ENCODE data around the gene FNDC3A.

Gene FNDC3A

GRCh38 chr13:49220856-49221589 lies 245.3 kb downstream of the FNDC3A start:
- Histone ChIP-seq H3K14ac (ENCODE audit: low read length) (no peak overlapping the region), H3K9me3 (replicated peaks in 1 of 2; ENCODE audit: control insufficient read depth in 2 of 2, insufficient read depth in 1 of 2, low read depth in 1 of 2, low read length in 2 of 2) (peaks cover 2 to 19% of the 10 kb centered on the region in 2 donors), H2BK120ac (ENCODE audit: low read depth, low read length) (no peak overlapping the region), H3K23ac (ENCODE audit: low read depth, low read length, poor library complexity) (peak overlapping the region; percentile 89), H4K91ac (ENCODE audit: low read depth, low read length, poor library complexity) (no peak overlapping the region), H3K4me1 (ENCODE audit: control insufficient read depth in 2 of 2, insufficient read depth in 1 of 2, low read depth in 1 of 2, low read length in 2 of 2) (peaks cover 0 to 6% of the 10 kb centered on the region in 2 donors), H3K79me1 (ENCODE audit: low read depth, low read length) (no peaks in the 10 kb centered on the region), H3K4ac (ENCODE audit: low read length) (no peak overlapping the region), H3K36me3 (replicated peaks in 1 of 2; ENCODE audit: control insufficient read depth in 2 of 2, insufficient read depth in 2 of 2, low read length in 2 of 2) (no peaks in the 10 kb centered on the region), H3K27me3 (ENCODE audit: control insufficient read depth in 3 of 3, insufficient read depth in 3 of 3, low read depth in 1 of 3, low read length in 3 of 3) (peaks cover 28 to 77% (median 62%) of the 10 kb centered on the region in 3 experiments), H3K27ac (replicated peaks; ENCODE audit: low read length) (no peak overlapping the region), H2AFZ (ENCODE audit: low read length) (peak overlapping the region; percentile 95), H3K4me3 (ENCODE audit: low read length in 2 of 2) (peak overlapping the region; percentile 37 to 79), H2BK15ac (ENCODE audit: low read length) (no peak overlapping the region), H4K8ac (ENCODE audit: low read depth, low read length) (no peak overlapping the region), H2AK5ac (ENCODE audit: low read depth, low read length) (no peak overlapping the region), H2BK12ac (ENCODE audit: low read length) (no peak overlapping the region), H3K4me2 (ENCODE audit: insufficient read depth, low read length, poor library complexity, severe bottlenecking) (peak overlapping the region; percentile 60), H2BK5ac (ENCODE audit: low read length) (no peak overlapping the region), H3K9ac (ENCODE audit: low read depth, low read length, poor library complexity) (peak overlapping the region; percentile 4), H3K18ac (ENCODE audit: low read length) (peak overlapping the region; percentile 84)
- WGBS, 2 donors (ENCODE audit: extremely low coverage in 2 of 2, insufficient read length in 2 of 2, insufficient replicate concordance in 1 of 2), result no CpG with 5 or more reads among the region's 73 CpGs
- no peak for DNase-seq (ENCODE audit: low spot score)

DNA sequence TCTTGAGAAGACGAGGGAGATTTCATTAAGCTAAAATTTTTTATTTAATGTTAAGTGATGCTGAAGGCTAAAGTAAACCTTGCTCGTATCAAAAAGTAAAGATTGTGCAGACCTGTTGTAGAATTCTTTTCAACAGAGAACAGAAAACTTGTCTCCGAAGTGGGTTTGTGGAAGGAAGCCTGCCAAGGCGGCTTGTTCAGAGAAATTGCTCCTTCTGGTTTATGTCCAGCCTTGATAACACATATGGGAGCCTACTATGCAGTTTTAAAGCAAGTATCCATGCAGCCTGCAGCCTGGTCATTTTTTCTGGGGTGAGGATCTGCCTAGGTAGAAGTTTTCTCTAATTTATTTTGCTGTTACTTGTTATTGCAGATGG lies 245.9 kb downstream of the FNDC3A start:
- H3K4me3 ChIP-seq (ENCODE audit: low read length in 2 of 2), result no peak overlapping the region
- peaks cover 2 to 19% of the 10 kb centered on the region in 2 donors for H3K9me3 ChIP-seq (replicated peaks in 1 of 2; ENCODE audit: control insufficient read depth in 2 of 2, insufficient read depth in 1 of 2, low read depth in 1 of 2, low read length in 2 of 2)
- H3K23ac ChIP-seq (ENCODE audit: low read depth, low read length, poor library complexity), result no peak overlapping the region
- H2AK5ac ChIP-seq (ENCODE audit: low read depth, low read length), result no peak overlapping the region
- WGBS, 2 donors (ENCODE audit: extremely low coverage in 2 of 2, insufficient read length in 2 of 2, insufficient replicate concordance in 1 of 2), result no CpG with 5 or more reads among the region's 4 CpGs
- DNase-seq (ENCODE audit: low spot score), result no peak
- no peak overlapping the region for H2BK120ac ChIP-seq (ENCODE audit: low read depth, low read length)
- no peak overlapping the region for H3K9ac ChIP-seq (ENCODE audit: low read depth, low read length, poor library complexity)
- H2BK15ac ChIP-seq (ENCODE audit: low read length), result no peak overlapping the region
- H3K4me2 ChIP-seq (ENCODE audit: insufficient read depth, low read length, poor library complexity, severe bottlenecking), result no peak overlapping the region
- no peak overlapping the region for H2BK12ac ChIP-seq (ENCODE audit: low read length)
- H2BK5ac ChIP-seq (ENCODE audit: low read length), result no peak overlapping the region
- H3K27ac ChIP-seq (replicated peaks; ENCODE audit: low read length), result no peak overlapping the region
- peaks cover 0 to 6% of the 10 kb centered on the region in 2 donors for H3K4me1 ChIP-seq (ENCODE audit: control insufficient read depth in 2 of 2, insufficient read depth in 1 of 2, low read depth in 1 of 2, low read length in 2 of 2)
- H3K4ac ChIP-seq (ENCODE audit: low read length), result no peak overlapping the region
- H4K8ac ChIP-seq (ENCODE audit: low read depth, low read length), result no peak overlapping the region
- no peak overlapping the region for H3K18ac ChIP-seq (ENCODE audit: low read length)
- no peak overlapping the region for H4K91ac ChIP-seq (ENCODE audit: low read depth, low read length, poor library complexity)
- no peaks in the 10 kb centered on the region for H3K36me3 ChIP-seq (replicated peaks in 1 of 2; ENCODE audit: control insufficient read depth in 2 of 2, insufficient read depth in 2 of 2, low read length in 2 of 2)
- no peak overlapping the region for H2AFZ ChIP-seq (ENCODE audit: low read length)
- no peak overlapping the region for H3K14ac ChIP-seq (ENCODE audit: low read length)
- H3K27me3 ChIP-seq (ENCODE audit: control insufficient read depth in 3 of 3, insufficient read depth in 3 of 3, low read depth in 1 of 3, low read length in 3 of 3), result peaks cover 28 to 75% (median 60%) of the 10 kb centered on the region in 3 experiments
- H3K79me1 ChIP-seq (ENCODE audit: low read depth, low read length), result no peaks in the 10 kb centered on the region

- Histone ChIP-seq H4K8ac (ENCODE audit: low read depth, low read length) (no peak overlapping the region), H3K36me3 (replicated peaks in 1 of 2; ENCODE audit: control insufficient read depth in 2 of 2, insufficient read depth in 2 of 2, low read length in 2 of 2) (no peaks in the 10 kb centered on the region), H3K27me3 (ENCODE audit: control insufficient read depth in 3 of 3, insufficient read depth in 3 of 3, low read depth in 1 of 3, low read length in 3 of 3) (peaks cover 16 to 36% (median 25%) of the 10 kb centered on the region in 3 experiments), H4K91ac (ENCODE audit: low read depth, low read length, poor library complexity) (no peak overlapping the region), H3K9ac (ENCODE audit: low read depth, low read length, poor library complexity) (no peak overlapping the region), H3K4ac (ENCODE audit: low read length) (no peak overlapping the region), H3K79me1 (ENCODE audit: low read depth, low read length) (no peaks in the 10 kb centered on the region), H3K27ac (replicated peaks; ENCODE audit: low read length) (no peak overlapping the region), H3K18ac (ENCODE audit: low read length) (no peak overlapping the region), H3K14ac (ENCODE audit: low read length) (no peak overlapping the region), H2BK15ac (ENCODE audit: low read length) (no peak overlapping the region), H2BK12ac (ENCODE audit: low read length) (no peak overlapping the region), H2BK5ac (ENCODE audit: low read length) (no peak overlapping the region), H3K9me3 (replicated peaks in 1 of 2; ENCODE audit: control insufficient read depth in 2 of 2, insufficient read depth in 1 of 2, low read depth in 1 of 2, low read length in 2 of 2) (peaks cover under 1 to 12% of the 10 kb centered on the region in 2 donors), H2AK5ac (ENCODE audit: low read depth, low read length) (no peak overlapping the region), H3K4me1 (ENCODE audit: control insufficient read depth in 2 of 2, insufficient read depth in 1 of 2, low read depth in 1 of 2, low read length in 2 of 2) (peaks cover 6 to 13% of the 10 kb centered on the region in 2 donors), H3K4me3 (ENCODE audit: low read length in 2 of 2) (no peak overlapping the region), H3K4me2 (ENCODE audit: insufficient read depth, low read length, poor library complexity, severe bottlenecking) (no peak overlapping the region), H3K23ac (ENCODE audit: low read depth, low read length, poor library complexity) (no peak overlapping the region), H2BK120ac (ENCODE audit: low read depth, low read length) (no peak overlapping the region), H2AFZ (ENCODE audit: low read length) (no peak overlapping the region)
- WGBS, 2 donors (ENCODE audit: extremely low coverage in 2 of 2, insufficient read length in 2 of 2, insufficient replicate concordance in 1 of 2), result no CpG with 5 or more reads among the region's 5 CpGs
- DNase-seq (ENCODE audit: low spot score), result no peak
Measured at GRCh38 chr13:49225223-49226042, 249.7 kb downstream of the FNDC3A start.

DNA sequence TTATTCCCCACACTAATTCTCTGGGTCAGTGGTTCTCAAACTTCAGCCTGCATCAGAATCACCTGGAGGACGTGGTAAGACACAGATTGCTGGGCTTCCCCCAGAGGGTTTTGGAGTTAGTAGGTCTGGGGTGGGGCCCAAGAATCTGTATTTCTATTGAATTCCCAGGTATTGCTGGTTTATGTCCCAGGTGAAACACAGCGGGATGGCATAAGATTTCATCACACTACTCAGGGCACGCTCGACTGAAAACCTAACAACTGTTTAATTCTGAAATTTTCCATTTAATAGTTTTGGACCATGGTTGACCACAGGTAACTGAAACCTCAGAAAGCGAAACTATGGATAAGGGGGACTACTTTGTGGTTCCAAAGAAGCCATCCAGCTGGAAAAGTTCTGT lies 250.9 kb downstream of the FNDC3A start:
- Histone ChIP-seq H3K27ac (replicated peaks; ENCODE audit: low read length) (no peak overlapping the region), H2AFZ (ENCODE audit: low read length) (no peak overlapping the region), H3K9ac (ENCODE audit: low read depth, low read length, poor library complexity) (no peak overlapping the region), H3K27me3 (ENCODE audit: control insufficient read depth in 3 of 3, insufficient read depth in 3 of 3, low read depth in 1 of 3, low read length in 3 of 3) (peaks cover 6 to 25% (median 13%) of the 10 kb centered on the region in 3 experiments), H3K4me3 (ENCODE audit: low read length in 2 of 2) (no peak overlapping the region), H2BK12ac (ENCODE audit: low read length) (no peak overlapping the region), H4K91ac (ENCODE audit: low read depth, low read length, poor library complexity) (no peak overlapping the region), H3K18ac (ENCODE audit: low read length) (no peak overlapping the region), H2BK120ac (ENCODE audit: low read depth, low read length) (no peak overlapping the region), H2AK5ac (ENCODE audit: low read depth, low read length) (no peak overlapping the region), H2BK15ac (ENCODE audit: low read length) (no peak overlapping the region), H3K4me2 (ENCODE audit: insufficient read depth, low read length, poor library complexity, severe bottlenecking) (no peak overlapping the region), H3K23ac (ENCODE audit: low read depth, low read length, poor library complexity) (no peak overlapping the region), H3K79me1 (ENCODE audit: low read depth, low read length) (no peaks in the 10 kb centered on the region), H4K8ac (ENCODE audit: low read depth, low read length) (no peak overlapping the region), H2BK5ac (ENCODE audit: low read length) (no peak overlapping the region), H3K36me3 (replicated peaks in 1 of 2; ENCODE audit: control insufficient read depth in 2 of 2, insufficient read depth in 2 of 2, low read length in 2 of 2) (no peaks in the 10 kb centered on the region), H3K4ac (ENCODE audit: low read length) (no peak overlapping the region), H3K9me3 (replicated peaks in 1 of 2; ENCODE audit: control insufficient read depth in 2 of 2, insufficient read depth in 1 of 2, low read depth in 1 of 2, low read length in 2 of 2) (peaks cover 0 to 7% of the 10 kb centered on the region in 2 donors), H3K14ac (ENCODE audit: low read length) (no peak overlapping the region), H3K4me1 (ENCODE audit: control insufficient read depth in 2 of 2, insufficient read depth in 1 of 2, low read depth in 1 of 2, low read length in 2 of 2) (peaks cover 5 to 13% of the 10 kb centered on the region in 2 donors)
- no CpG with 5 or more reads among the region's 5 CpGs for WGBS, 2 donors (ENCODE audit: extremely low coverage in 2 of 2, insufficient read length in 2 of 2, insufficient replicate concordance in 1 of 2)
- DNase-seq (ENCODE audit: low spot score), result no peak
